GM21526 (cell line): ENCODE measurements around the gene OPCML.

Experiments used
- ATAC-seq: cut with Tn5 transposase; IDR thresholded peaks from one replicate; pipeline ENCODE4 v1.9.1; 2021; ENCODE audit warnings: moderate library complexity; ENCODE audit not compliant: unreplicated experiment, low FRiP score

The OPCML gene

GRCh38 chr11:133381761-133382130 lies 150.6 kb downstream of the OPCML start:
- ATAC-seq = no peak

GRCh38 chr11:133366147-133366546 lies 166.2 kb downstream of the OPCML start:
- no peak for ATAC-seq

GRCh38 chr11:133362916-133363315 lies 169.4 kb downstream of the OPCML start:
- ATAC-seq = no peak

GRCh38 chr11:133362156-133362555 lies 170.1 kb downstream of the OPCML start:
- no peak for ATAC-seq

- no peak for ATAC-seq
Measured at GRCh38 chr11:133361689-133361994, 170.7 kb downstream of the OPCML start.

GRCh38 chr11:133360860-133361688 lies 171.2 kb downstream of the OPCML start:
- ATAC-seq = no peak

- no peak for ATAC-seq
Measured at GRCh38 chr11:133355095-133355494, 177.2 kb downstream of the OPCML start.

GRCh38 chr11:133354069-133354468 lies 178.2 kb downstream of the OPCML start:
- ATAC-seq = no peak

GRCh38 chr11:133350045-133350444 lies 182.3 kb downstream of the OPCML start:
- no peak for ATAC-seq

GRCh38 chr11:133347988-133348387 lies 184.3 kb downstream of the OPCML start:
- ATAC-seq = no peak

- ATAC-seq = no peak
Measured at GRCh38 chr11:133346137-133346536, 186.2 kb downstream of the OPCML start.

GRCh38 chr11:133343951-133344350 lies 188.3 kb downstream of the OPCML start:
- no peak for ATAC-seq

GRCh38 chr11:133339495-133340140 lies 192.7 kb downstream of the OPCML start:
- no peak for ATAC-seq

- no peak for ATAC-seq
Measured at GRCh38 chr11:133338588-133338987, 193.7 kb downstream of the OPCML start.

GRCh38 chr11:133337951-133338418 lies 194.3 kb downstream of the OPCML start:
- no peak for ATAC-seq

- ATAC-seq = no peak
Measured at GRCh38 chr11:133337193-133337592, 195.1 kb downstream of the OPCML start.

- ATAC-seq = no peak
Measured at GRCh38 chr11:133331031-133331430, 201.3 kb downstream of the OPCML start.

GRCh38 chr11:133326849-133327248 lies 205.5 kb downstream of the OPCML start:
- ATAC-seq = no peak

GRCh38 chr11:133326332-133326731 lies 206.0 kb downstream of the OPCML start:
- no peak for ATAC-seq

- ATAC-seq = no peak
Measured at GRCh38 chr11:133325711-133326110, 206.6 kb downstream of the OPCML start.

- no peak for ATAC-seq
Measured at GRCh38 chr11:133323354-133323753, 208.9 kb downstream of the OPCML start.

- ATAC-seq = no peak
Measured at GRCh38 chr11:133318221-133318620, 214.1 kb downstream of the OPCML start.
